Erythroblast (primary cell): ENCODE data around the gene CAB39L.

ENCODE experiments used
- DNase-seq, 2 experiments: peaks; one replicate each; lab custom pipeline; 2025; lab: John Stamatoyannopoulos, UW
- GATA1 ChIP-seq: IDR thresholded peaks from 2 replicates; pipeline ENCODE4 v1.6.1; 2011; ENCODE audit warnings: low read depth, mild to moderate bottlenecking, control low read depth, low read length, moderate library complexity
- POLR2A ChIP-seq: IDR thresholded peaks from 2 replicates; pipeline ENCODE4 v1.6.1; 2011; ENCODE audit warnings: mild to moderate bottlenecking, low read length

Gene CAB39L

GRCh38 chr13:49400755-49401659 lies 42.9 kb downstream of the CAB39L start:
- DNase-seq: peak; percentile 60 to 83
- TF ChIP-seq GATA1 (no peak), POLR2A (peak; percentile 60)

- no peak for DNase-seq
- TF ChIP-seq POLR2A (no peak), GATA1 (no peak)
Observed at GRCh38 chr13:49399801-49400472, 43.9 kb downstream of the CAB39L start.

GRCh38 chr13:49395878-49396380 lies 47.9 kb downstream of the CAB39L start:
- TF ChIP-seq POLR2A (no peak), GATA1 (no peak)
- no peak for DNase-seq

- TF ChIP-seq GATA1 (no peak), POLR2A (no peak)
- no peak for DNase-seq
Observed at GRCh38 chr13:49395451-49395865, 48.4 kb downstream of the CAB39L start.

GRCh38 chr13:49388091-49388635 lies 55.7 kb downstream of the CAB39L start:
- TF ChIP-seq GATA1 (no peak), POLR2A (no peak)
- no peak for DNase-seq

- TF ChIP-seq GATA1 (no peak), POLR2A (no peak)
- DNase-seq: no peak
Observed at GRCh38 chr13:49386664-49387063, 57.2 kb downstream of the CAB39L start.

GRCh38 chr13:49376121-49376520 lies 67.7 kb downstream of the CAB39L start:
- no peak for DNase-seq

GRCh38 chr13:49374585-49375290 lies 69.1 kb downstream of the CAB39L start:
- TF ChIP-seq GATA1: no peak
- no peak for TF ChIP-seq POLR2A
- peak in 1 of 2 experiments; percentile 7 for DNase-seq

More at GRCh38 chr13:49376121-49376520, 67.7 kb downstream of the CAB39L start:
- TF ChIP-seq GATA1 (no peak), POLR2A (no peak)

GRCh38 chr13:49373716-49374115 lies 70.1 kb downstream of the CAB39L start:
- TF ChIP-seq POLR2A: no peak
- TF ChIP-seq GATA1: no peak
- DNase-seq: no peak

GRCh38 chr13:49371943-49372613 lies 71.8 kb downstream of the CAB39L start:
- TF ChIP-seq POLR2A (no peak), GATA1 (no peak)
- DNase-seq: peak in 1 of 2 experiments; percentile 4

GRCh38 chr13:49370371-49370770 lies 73.5 kb downstream of the CAB39L start:
- DNase-seq: peak in 1 of 2 experiments; percentile 3
- no peak for TF ChIP-seq GATA1
- no peak for TF ChIP-seq POLR2A

- DNase-seq: no peak
- TF ChIP-seq GATA1: no peak
- no peak for TF ChIP-seq POLR2A
Observed at GRCh38 chr13:49369866-49370265, 74.0 kb downstream of the CAB39L start.

- TF ChIP-seq POLR2A (no peak), GATA1 (no peak)
- DNase-seq: no peak
Observed at GRCh38 chr13:49368688-49369087, 75.2 kb downstream of the CAB39L start.
